ENCODE data around the gene GAK. TPM values are rescaled to one million over a fixed set of nuclear protein-coding genes. Genes with fewer than 3 reads are reported as not detected.

Gene GAK
- total RNA-seq, 1 donor from 2014 or later = 89.1 TPM

GRCh38 chr4:885353-885752, 46.8 kb downstream of the GAK start:
- peaks cover 0 to 63% of the 10 kb centered on the region in 2 donors for H3K36me3 ChIP-seq
- H3K4me3 ChIP-seq = no peak overlapping the region
- intact Hi-C loops (cut with DNase I) = no loop called here
- no peak for DNase-seq (ENCODE audit: extremely low spot score in 2 of 2)
- no peaks in the 10 kb centered on the region for H3K27me3 ChIP-seq
- H3K4me1 ChIP-seq = no peaks in the 10 kb centered on the region
- TF ChIP-seq POLR2AphosphoS5 (IDR thresholded peaks at IDR 0.05; ENCODE audit: insufficient read depth in 1 of 2, low read depth in 1 of 2) (no peak), POLR2A (IDR thresholded peaks at IDR 0.05) (no peak), CTCF (IDR thresholded peaks at IDR 0.05) (no peak)
- H3K9me3 ChIP-seq = no peaks in the 10 kb centered on the region
- H3K27ac ChIP-seq = no peak overlapping the region

- intact Hi-C loops (cut with DNase I) = no loop called here
- Histone ChIP-seq H3K4me1 (no peaks in the 10 kb centered on the region), H3K27me3 (no peaks in the 10 kb centered on the region), H3K27ac (no peak overlapping the region), H3K36me3 (peaks cover 0 to 62% of the 10 kb centered on the region in 2 donors), H3K4me3 (no peak overlapping the region), H3K9me3 (no peaks in the 10 kb centered on the region)
- TF ChIP-seq POLR2AphosphoS5 (IDR thresholded peaks at IDR 0.05; ENCODE audit: insufficient read depth in 1 of 2, low read depth in 1 of 2) (no peak), POLR2A (IDR thresholded peaks at IDR 0.05) (no peak), CTCF (IDR thresholded peaks at IDR 0.05) (no peak)
- no peak for DNase-seq (ENCODE audit: extremely low spot score in 2 of 2)
These were observed 47.2 kb downstream of the GAK start for GRCh38 chr4:884896-885295.

GRCh38 chr4:884259-884658, 47.9 kb downstream of the GAK start:
- Histone ChIP-seq H3K27me3 (no peaks in the 10 kb centered on the region), H3K27ac (no peak overlapping the region), H3K36me3 (peaks cover 0 to 57% of the 10 kb centered on the region in 2 donors), H3K4me1 (no peaks in the 10 kb centered on the region), H3K9me3 (no peaks in the 10 kb centered on the region), H3K4me3 (no peak overlapping the region)
- intact Hi-C loops (cut with DNase I) = no loop called here
- DNase-seq (ENCODE audit: extremely low spot score in 2 of 2) = no peak
- TF ChIP-seq CTCF (IDR thresholded peaks at IDR 0.05) (no peak), POLR2A (IDR thresholded peaks at IDR 0.05) (no peak), POLR2AphosphoS5 (IDR thresholded peaks at IDR 0.05; ENCODE audit: insufficient read depth in 1 of 2, low read depth in 1 of 2) (no peak)

GRCh38 chr4:883377-884095, 48.6 kb downstream of the GAK start:
- peaks cover 0 to 54% of the 10 kb centered on the region in 2 donors for H3K36me3 ChIP-seq
- no peak overlapping the region for H3K27ac ChIP-seq
- no peaks in the 10 kb centered on the region for H3K27me3 ChIP-seq
- no peaks in the 10 kb centered on the region for H3K9me3 ChIP-seq
- intact Hi-C loops (cut with DNase I) = no loop called here
- no peak for TF ChIP-seq POLR2A (IDR thresholded peaks at IDR 0.05)
- TF ChIP-seq POLR2AphosphoS5 (IDR thresholded peaks at IDR 0.05; ENCODE audit: insufficient read depth in 1 of 2, low read depth in 1 of 2) = no peak
- no peak for TF ChIP-seq CTCF (IDR thresholded peaks at IDR 0.05)
- no peak for DNase-seq (ENCODE audit: extremely low spot score in 2 of 2)
- no peaks in the 10 kb centered on the region for H3K4me1 ChIP-seq
- no peak overlapping the region for H3K4me3 ChIP-seq

GRCh38 chr4:882646-883045, 49.5 kb downstream of the GAK start:
- Histone ChIP-seq H3K36me3 (peaks cover 0 to 51% of the 10 kb centered on the region in 2 donors), H3K4me1 (no peaks in the 10 kb centered on the region), H3K27me3 (no peaks in the 10 kb centered on the region), H3K9me3 (no peaks in the 10 kb centered on the region), H3K27ac (no peak overlapping the region), H3K4me3 (no peak overlapping the region)
- TF ChIP-seq POLR2A (IDR thresholded peaks at IDR 0.05) (no peak), POLR2AphosphoS5 (IDR thresholded peaks at IDR 0.05; ENCODE audit: insufficient read depth in 1 of 2, low read depth in 1 of 2) (no peak), CTCF (IDR thresholded peaks at IDR 0.05) (no peak)
- intact Hi-C loops (cut with DNase I) = no loop called here
- DNase-seq (ENCODE audit: extremely low spot score in 2 of 2) = no peak

All from vagina (tissue), 2 donors.